Fibroblast of lung (primary cell): ENCODE data around the gene PCDHB15.
"Not testable (repeated sequence)": the region's sequence is repeated elsewhere in the genome, so short reads cannot be mapped to it uniquely, and the experiment has no call there.

Experiments
- CTCF ChIP-seq, 2 donors: IDR thresholded peaks in 1 of 2; conservative IDR thresholded peaks in 1 of 2; 1 replicate in 1 of 2; 2 replicates in 1 of 2; pipeline ENCODE4 v1.5.1; 2011 to 2012; ENCODE audit warnings: low read length in 2 of 2, control low read depth in 1 of 2, inconsistent platforms in 1 of 2, low read depth in 1 of 2, mild to moderate bottlenecking in 1 of 2
- EZH2 ChIP-seq: IDR thresholded peaks from 2 replicates; pipeline ENCODE4 v1.5.1; 2012; ENCODE audit warnings: low read length, control low read depth, mild to moderate bottlenecking; ENCODE audit errors: missing control alignments

GRCh38 chr5:141213656-141214339 lies 31.4 kb upstream of the PCDHB15 start, which contains the start of gene PCDHB13:
- TF ChIP-seq CTCF (conservative IDR thresholded peaks at IDR 0.05 in 1 of 2, IDR thresholded peaks at IDR 0.05 in 1 of 2; ENCODE audit: low read depth in 1 of 2, low read length in 2 of 2); EZH2: not testable (repeated sequence)
